Inferior parietal cortex (tissue), 1 donor: ENCODE measurements around the gene PCSK6.
"Not testable (repeated sequence)": the region's sequence is repeated elsewhere in the genome, so short reads cannot be mapped to it uniquely, and the experiment has no call there.

Experiments used
- DNase-seq: peaks from one replicate; pipeline ENCODE4 v3.0.0-alpha.2; 2016; ENCODE audit errors: extremely low spot score

Gene PCSK6

DNA sequence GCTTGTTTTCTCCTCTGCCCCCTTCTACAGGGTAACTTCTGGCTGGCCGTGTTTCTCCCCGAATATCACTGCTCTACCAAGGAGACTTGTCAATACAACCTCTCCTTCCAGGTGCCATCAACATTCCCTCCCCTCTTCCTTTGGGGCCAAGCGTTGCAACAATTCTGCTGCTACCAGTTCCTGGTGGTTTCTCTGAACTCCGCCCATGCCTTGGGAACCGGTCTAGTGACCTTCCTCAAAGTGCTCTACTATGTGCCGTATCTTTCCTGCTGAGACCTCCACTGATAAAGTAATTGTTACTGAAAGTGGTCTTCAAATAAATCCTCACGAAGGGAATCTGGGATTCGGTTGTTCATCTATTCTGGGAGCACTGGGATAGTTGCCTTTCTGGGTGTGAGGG, 26.2 kb downstream of the PCSK6 start:
- no peak for DNase-seq

- DNase-seq: no peak
Measured at GRCh38 chr15:101461097-101461496, 28.4 kb downstream of the PCSK6 start.

- DNase-seq: no peak
Measured at GRCh38 chr15:101459579-101460300, 29.8 kb downstream of the PCSK6 start.

- no peak for DNase-seq
Measured at GRCh38 chr15:101458908-101459578, 30.5 kb downstream of the PCSK6 start.

- no peak for DNase-seq
Measured at GRCh38 chr15:101458158-101458900, 31.2 kb downstream of the PCSK6 start.

GRCh38 chr15:101457696-101458095, 31.8 kb downstream of the PCSK6 start:
- no peak for DNase-seq

- no peak for DNase-seq
Measured at GRCh38 chr15:101456057-101456739, 33.3 kb downstream of the PCSK6 start.

DNA sequence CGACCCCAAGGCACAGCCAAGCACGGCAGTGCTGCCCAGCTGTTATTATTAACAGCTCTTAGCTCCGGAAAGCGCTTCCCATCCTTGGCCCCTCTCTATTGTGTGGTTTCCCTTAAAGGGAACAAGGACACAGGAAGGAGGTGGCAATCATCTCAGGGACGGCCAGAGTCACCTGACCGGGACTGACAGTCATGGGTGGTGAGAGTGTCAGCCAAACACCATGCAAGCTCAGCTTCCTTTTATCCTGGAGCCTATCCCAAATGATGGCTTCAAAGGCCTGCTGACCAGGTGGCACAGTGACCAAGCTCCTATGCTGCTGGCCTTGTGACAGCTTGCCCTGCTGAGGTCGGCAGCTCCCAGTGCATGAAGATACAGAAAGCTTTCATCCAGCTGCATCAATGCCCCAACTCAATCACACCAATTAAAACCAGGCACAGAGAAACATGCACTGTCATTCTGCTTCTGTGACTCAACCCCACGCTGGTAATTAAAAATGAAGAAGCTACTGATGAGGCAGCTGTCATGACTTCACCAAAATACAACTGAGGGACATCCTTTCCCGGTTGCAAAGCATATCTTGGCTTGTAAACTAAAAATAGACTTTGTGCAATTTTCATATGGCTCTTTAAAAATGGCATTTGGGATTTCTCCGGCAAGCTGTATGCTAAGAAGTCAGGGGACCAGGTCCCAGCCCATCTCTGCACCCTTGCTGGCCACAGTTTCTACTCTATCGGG, 34.0 kb downstream of the PCSK6 start:
- DNase-seq: peak; percentile 73

- not testable (repeated sequence) for DNase-seq
Measured at GRCh38 chr15:101454781-101455180, 34.7 kb downstream of the PCSK6 start.

DNA sequence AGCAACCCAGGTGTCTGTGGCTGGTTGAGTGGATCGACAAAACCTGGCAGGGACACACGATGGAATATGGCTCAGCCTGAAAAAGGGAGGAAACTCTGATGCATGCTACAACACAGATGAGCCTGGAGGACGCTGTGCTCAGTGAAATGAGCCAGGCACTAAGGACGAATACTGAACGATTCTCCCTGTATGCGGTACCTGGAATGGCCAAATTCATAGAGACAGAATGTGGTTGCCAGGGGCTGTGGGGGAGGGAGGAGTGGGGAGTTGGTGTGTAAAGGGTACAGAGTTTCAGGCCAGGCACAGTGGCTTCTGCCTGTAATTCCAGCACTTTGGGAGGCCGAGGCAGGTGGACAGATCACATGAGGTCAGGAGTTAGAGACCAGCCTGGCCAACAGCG, 35.1 kb downstream of the PCSK6 start:
- DNase-seq: no peak

DNA sequence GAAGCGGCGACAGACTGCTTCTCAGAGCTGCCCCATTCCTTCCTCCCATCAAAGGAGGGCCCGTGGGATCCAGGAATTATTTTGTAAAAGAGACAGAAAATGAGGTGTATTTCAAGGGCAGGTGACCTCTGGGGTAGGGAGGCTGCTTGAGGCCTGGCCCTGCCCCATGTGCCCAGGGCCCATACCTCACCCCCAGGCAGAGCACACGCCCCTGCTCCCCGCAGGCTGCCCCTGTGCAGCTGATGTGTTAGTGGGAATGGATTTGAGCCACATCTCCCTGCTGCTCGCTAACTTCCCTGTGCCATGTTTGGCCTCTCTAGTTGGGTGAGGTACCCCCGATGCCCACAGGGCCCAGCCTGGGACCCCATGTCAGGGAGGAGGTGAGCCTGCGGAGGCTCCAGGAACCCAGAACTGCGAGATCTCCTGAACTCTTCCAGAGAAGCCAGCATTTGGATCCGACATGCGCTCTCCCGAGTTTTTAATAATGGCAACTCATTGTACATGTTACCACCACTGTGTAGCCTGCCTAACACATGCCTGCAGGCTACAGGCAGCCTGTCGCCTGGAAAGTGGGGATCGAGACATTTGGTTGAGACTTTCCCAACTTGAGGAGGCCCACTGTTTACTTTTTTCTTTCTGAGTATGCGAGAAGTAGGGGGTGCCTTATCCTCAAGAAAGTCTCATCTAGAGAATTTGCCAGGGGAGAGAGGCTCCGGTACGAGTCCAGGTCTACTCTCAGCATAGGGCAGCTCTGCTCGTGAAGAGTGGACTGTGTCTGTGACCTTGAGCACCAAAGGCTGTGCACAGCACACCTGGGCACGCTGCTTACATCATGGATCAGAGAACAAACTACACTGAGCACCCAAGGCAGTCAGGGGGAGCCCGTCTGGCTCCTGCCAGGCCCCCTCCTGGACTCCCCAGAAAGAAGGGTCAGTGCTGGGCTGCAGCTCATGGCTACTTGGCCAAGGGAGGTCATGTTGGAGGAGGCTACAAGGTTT, 36.1 kb downstream of the PCSK6 start:
- DNase-seq: no peak

- DNase-seq: no peak
Measured at GRCh38 chr15:101452572-101452971, 36.9 kb downstream of the PCSK6 start.

GRCh38 chr15:101451846-101452245, 37.7 kb downstream of the PCSK6 start:
- no peak for DNase-seq

- DNase-seq: no peak
Measured at GRCh38 chr15:101451266-101451799, 38.2 kb downstream of the PCSK6 start.

GRCh38 chr15:101450403-101451265, 38.9 kb downstream of the PCSK6 start:
- DNase-seq: peak; percentile 3

DNA sequence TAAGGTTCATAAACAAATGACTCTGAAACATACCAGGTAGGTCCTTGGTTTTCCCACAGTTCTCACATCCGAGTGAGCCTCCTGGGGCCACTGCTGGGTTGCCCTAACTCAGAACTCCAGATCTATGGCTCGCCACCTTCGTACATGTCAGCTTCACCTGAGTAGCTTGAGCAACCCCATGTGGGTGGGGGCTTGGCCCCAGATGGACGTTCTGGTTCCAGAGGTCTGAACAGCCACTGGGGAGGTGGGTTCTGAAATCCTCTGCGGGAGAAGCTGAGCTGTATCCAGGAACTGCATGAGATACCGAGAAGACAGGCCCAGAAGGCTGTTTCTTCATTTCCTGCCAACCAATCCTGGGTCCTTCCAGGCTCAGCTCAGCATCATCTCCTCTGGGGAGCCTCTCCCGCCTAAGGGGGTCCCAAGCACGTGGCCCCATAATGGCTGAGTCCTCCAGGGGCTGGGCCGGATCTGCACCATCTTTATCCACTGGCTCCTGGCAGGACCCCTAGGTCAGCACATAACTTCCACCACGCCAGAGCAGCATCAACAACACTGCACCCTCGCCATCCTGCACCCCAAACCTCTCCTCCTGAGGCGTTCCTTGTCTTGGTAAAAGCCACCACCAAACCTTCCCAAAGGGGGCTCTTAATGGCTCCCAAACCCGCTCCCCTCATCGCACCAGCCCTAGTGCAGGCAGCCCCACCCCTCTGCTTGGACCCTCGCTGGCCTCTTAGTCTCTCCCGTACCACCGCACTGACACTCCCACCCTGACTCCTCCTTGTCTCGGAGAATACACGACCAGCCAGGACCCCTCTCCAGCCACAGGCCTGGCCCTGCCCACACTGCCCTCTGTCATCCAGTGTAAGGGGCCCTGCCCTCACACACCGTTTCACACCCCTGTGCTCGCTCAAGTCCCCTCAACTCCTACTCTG, 39.8 kb downstream of the PCSK6 start:
- DNase-seq: no peak

DNA sequence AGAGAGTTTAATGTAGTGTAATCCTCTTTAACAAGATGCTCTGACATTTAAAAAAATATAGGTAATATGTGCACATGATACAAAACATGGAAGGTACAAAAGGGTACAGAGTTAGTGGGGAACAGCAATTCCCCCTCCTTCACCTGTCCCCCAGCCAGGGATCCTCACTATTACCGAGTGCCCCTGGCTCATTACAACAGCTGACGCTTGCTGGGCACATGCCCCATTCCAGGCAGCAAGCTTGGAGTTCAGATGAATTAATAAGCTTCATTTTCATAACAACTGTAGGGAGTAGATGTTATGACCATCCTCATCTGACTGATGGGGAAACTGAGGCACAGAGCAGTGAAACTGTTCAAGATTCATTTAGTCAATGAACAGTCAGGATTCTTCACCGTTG, 41.2 kb downstream of the PCSK6 start:
- DNase-seq: no peak

- DNase-seq: no peak
Measured at GRCh38 chr15:101447561-101448071, 41.9 kb downstream of the PCSK6 start.
